ENCODE results near the gene CCDC28B.

CCDC28B gene

GRCh38 chr1:32198237-32199042, 2.0 kb upstream of the CCDC28B start:
- no peak for ATAC-seq
- TF ChIP-seq ZFP3 (CRISPR knock-in tag; IDR thresholded peaks at IDR 0.05) (no peak), ZFP30 (CRISPR knock-in tag; IDR thresholded peaks at IDR 0.05) (no peak), GLIS3 (CRISPR knock-in tag; IDR thresholded peaks at IDR 0.05) (no peak), ZC3H10 (CRISPR knock-in tag; IDR thresholded peaks at IDR 0.05) (no peak), TOX (CRISPR knock-in tag; IDR thresholded peaks at IDR 0.05; ENCODE audit: borderline replicate concordance) (no peak), ZNF8 (CRISPR knock-in tag; IDR thresholded peaks at IDR 0.05) (no peak), CREB5 (CRISPR knock-in tag; IDR thresholded peaks at IDR 0.05; ENCODE audit: low read depth) (no peak), ARNTL (CRISPR knock-in tag; IDR thresholded peaks at IDR 0.05; ENCODE audit: borderline replicate concordance, low read depth) (no peak), POU6F1 (CRISPR knock-in tag; IDR thresholded peaks at IDR 0.05; ENCODE audit: borderline replicate concordance, low read depth) (no peak), TSHZ2 (CRISPR knock-in tag; IDR thresholded peaks at IDR 0.05) (no peak), ESRRG (CRISPR knock-in tag; IDR thresholded peaks at IDR 0.05) (no peak), PPARA (CRISPR knock-in tag; IDR thresholded peaks at IDR 0.05; ENCODE audit: borderline replicate concordance) (no peak), CSDC2 (CRISPR knock-in tag; IDR thresholded peaks at IDR 0.05) (no peak), ZNF70 (CRISPR knock-in tag; IDR thresholded peaks at IDR 0.05) (no peak)

GRCh38 chr1:32199043-32199716, 1.2 kb upstream of the CCDC28B start:
- no peak for TF ChIP-seq TCF4 (CRISPR knock-in tag; IDR thresholded peaks at IDR 0.05; ENCODE audit: borderline replicate concordance)
- TF ChIP-seq ARNTL (CRISPR knock-in tag; IDR thresholded peaks at IDR 0.05; ENCODE audit: borderline replicate concordance, low read depth), result no peak
- no peak for TF ChIP-seq ESRRG (CRISPR knock-in tag; IDR thresholded peaks at IDR 0.05)
- TF ChIP-seq ZFP3 (CRISPR knock-in tag; IDR thresholded peaks at IDR 0.05), result no peak
- TF ChIP-seq PATZ1 (CRISPR knock-in tag; IDR thresholded peaks at IDR 0.05; ENCODE audit: borderline replicate concordance), result no peak
- no peak for TF ChIP-seq ZNF565 (CRISPR knock-in tag; conservative IDR thresholded peaks at IDR 0.05; ENCODE audit: low read depth)
- TF ChIP-seq POU6F1 (CRISPR knock-in tag; IDR thresholded peaks at IDR 0.05; ENCODE audit: borderline replicate concordance, low read depth), result no peak
- no peak for TF ChIP-seq ZNF8 (CRISPR knock-in tag; IDR thresholded peaks at IDR 0.05)
- TF ChIP-seq SNAI2 (CRISPR knock-in tag; IDR thresholded peaks at IDR 0.05), result no peak
- TF ChIP-seq CSRNP3 (CRISPR knock-in tag; IDR thresholded peaks at IDR 0.05), result no peak
- TF ChIP-seq BACH2 (CRISPR knock-in tag; IDR thresholded peaks at IDR 0.05; ENCODE audit: borderline replicate concordance), result no peak
- TF ChIP-seq TOX (CRISPR knock-in tag; IDR thresholded peaks at IDR 0.05; ENCODE audit: borderline replicate concordance), result no peak
- TF ChIP-seq ISL1 (CRISPR knock-in tag; IDR thresholded peaks at IDR 0.05), result no peak
- no peak for TF ChIP-seq TSHZ2 (CRISPR knock-in tag; IDR thresholded peaks at IDR 0.05)
- TF ChIP-seq RARB (CRISPR knock-in tag; IDR thresholded peaks at IDR 0.05), result no peak
- TF ChIP-seq ZNF70 (CRISPR knock-in tag; IDR thresholded peaks at IDR 0.05), result no peak
- no peak for TF ChIP-seq CSDC2 (CRISPR knock-in tag; IDR thresholded peaks at IDR 0.05)
- TF ChIP-seq ZFP30 (CRISPR knock-in tag; IDR thresholded peaks at IDR 0.05), result no peak
- no peak for TF ChIP-seq PPARA (CRISPR knock-in tag; IDR thresholded peaks at IDR 0.05; ENCODE audit: borderline replicate concordance)
- ATAC-seq, result no peak

Measured in SK-N-SH treated with all-trans-retinoic acid at 6 μM for 48 hours (cell line).